HG02884 (cell line): ENCODE results near the gene SYT9.

Experiments used
- ATAC-seq: cut with Tn5 transposase; IDR thresholded peaks from one replicate; pipeline ENCODE4 v1.9.1; 2021; ENCODE audit warnings: mild to moderate bottlenecking, moderate library complexity; ENCODE audit not compliant: unreplicated experiment

Gene SYT9

GRCh38 chr11:7272373-7272772 is 20.7 kb downstream of the SYT9 start:
- ATAC-seq: no peak

DNA sequence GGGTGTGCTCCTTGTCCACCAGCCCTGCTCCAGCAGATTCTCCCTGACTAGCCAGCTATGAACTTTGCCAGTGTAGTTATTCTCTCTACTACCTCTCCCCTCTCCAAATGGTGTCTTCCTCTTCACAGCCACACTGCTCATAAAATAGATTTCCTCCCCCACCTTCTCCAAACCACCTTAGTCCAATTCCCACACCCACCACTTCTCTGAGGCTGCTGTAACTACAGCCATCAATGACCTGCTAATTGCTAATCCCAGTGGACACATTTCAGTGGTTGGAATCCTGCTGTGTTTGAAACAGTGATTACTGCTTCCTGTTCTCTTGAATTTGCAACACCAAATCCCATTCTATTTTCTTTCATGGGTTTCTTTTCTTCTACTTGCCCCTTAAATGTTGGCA is 23.4 kb downstream of the SYT9 start:
- ATAC-seq: no peak

GRCh38 chr11:7278314-7278917 is 26.7 kb downstream of the SYT9 start:
- ATAC-seq: no peak

- ATAC-seq: no peak
Measured at GRCh38 chr11:7279676-7280075, 28.0 kb downstream of the SYT9 start.

- ATAC-seq: no peak
Measured at GRCh38 chr11:7281079-7281478, 29.4 kb downstream of the SYT9 start.

GRCh38 chr11:7281809-7282208 is 30.1 kb downstream of the SYT9 start:
- no peak for ATAC-seq

DNA sequence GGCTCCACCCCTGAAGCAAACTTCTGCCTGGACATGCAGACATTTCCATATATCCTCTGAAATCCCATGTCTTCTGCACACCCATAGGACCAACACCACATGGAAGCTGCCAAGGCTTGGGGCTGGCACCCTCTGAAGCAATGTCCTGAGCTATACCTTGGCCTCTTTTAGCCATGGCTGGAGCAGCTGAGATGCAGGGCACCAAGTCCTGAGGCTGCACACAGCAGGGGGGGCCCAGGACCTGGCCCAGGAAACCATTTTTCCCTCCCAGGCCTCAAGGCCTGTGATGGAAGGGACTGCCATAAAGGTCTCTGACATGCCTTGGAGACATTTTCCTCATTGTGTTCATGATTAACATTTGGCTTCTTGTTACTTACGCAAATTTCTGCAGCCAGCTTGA is 34.5 kb downstream of the SYT9 start:
- no peak for ATAC-seq

GRCh38 chr11:7291100-7291829 is 39.6 kb downstream of the SYT9 start:
- ATAC-seq: no peak

DNA sequence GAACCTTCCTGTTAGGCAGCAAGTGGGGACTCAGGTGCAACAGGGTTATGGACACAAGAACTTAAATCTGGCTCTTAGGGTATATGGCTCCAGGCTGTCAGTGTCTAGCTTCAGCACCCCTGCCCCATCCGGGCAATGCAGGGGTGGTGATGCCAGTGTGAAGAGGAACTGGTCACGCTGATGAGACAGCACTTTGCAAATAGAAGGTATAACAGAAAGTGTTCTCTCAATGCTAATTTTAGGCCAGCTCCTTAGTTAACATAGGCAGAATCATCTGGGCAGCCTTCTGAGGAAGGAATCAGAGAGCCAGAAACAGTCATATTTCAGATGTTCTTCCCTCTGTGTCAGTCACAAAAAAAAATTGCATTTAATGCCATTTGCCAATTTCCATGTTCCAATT is 41.2 kb downstream of the SYT9 start:
- no peak for ATAC-seq

DNA sequence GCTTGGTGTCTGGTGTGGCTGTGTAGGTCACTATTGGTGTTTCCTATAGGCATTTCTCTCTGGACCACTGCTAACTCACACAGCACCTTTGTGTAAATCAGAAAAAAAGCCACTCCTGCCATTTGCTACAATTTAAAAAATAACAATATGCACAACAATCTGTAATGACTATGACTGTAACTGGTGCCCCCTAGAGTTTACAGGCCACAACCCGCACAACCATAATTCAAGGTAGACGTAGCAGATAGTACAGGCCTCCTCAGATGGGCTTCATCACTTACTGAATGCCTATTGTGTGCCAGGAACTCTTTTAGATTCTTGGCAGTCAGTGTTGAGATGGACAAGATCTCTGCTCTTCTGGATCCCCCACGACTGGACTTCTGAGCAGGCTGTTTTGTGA is 47.7 kb downstream of the SYT9 start:
- ATAC-seq: no peak

DNA sequence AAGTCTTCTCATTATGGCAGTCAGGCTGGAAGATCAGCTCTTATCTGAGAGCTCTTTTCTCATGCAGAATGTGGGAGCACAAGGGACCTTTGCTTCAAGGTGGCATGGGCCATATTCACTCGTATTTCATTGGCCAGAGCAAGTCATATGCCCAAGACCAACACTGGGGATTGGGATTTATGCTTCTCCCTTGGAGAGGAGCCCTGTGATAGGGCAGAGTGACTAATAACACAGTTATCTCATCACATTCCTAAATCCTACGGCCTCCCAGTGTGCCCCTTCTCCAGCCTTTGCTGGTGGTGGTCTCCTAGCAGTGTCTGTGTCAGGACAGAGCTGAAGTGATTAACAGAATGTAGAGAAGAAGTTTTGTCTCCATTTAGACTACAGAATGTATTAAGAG is 48.6 kb downstream of the SYT9 start:
- ATAC-seq: no peak

DNA sequence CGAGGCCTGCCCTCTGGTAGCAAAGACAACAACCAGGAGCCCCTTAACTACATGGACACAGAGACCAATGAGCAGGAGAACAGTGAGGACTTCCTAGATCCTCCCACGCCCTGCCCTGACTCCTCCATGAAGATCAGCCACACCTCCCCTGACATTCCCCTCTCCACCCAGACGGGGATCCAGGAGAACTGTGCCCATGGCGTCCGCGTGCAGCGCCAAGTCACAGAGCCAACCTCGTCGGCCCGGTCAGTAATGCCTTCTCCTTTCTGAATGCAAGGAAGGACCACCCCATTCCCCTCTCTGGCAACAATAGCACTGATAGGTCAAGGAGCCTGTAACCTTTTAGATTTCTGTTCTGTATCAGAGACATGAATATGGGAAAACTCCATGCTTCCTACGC is 51.4 kb downstream of the SYT9 start:
- ATAC-seq: no peak

- ATAC-seq: no peak
Measured at GRCh38 chr11:7306900-7307299, 55.2 kb downstream of the SYT9 start.

DNA sequence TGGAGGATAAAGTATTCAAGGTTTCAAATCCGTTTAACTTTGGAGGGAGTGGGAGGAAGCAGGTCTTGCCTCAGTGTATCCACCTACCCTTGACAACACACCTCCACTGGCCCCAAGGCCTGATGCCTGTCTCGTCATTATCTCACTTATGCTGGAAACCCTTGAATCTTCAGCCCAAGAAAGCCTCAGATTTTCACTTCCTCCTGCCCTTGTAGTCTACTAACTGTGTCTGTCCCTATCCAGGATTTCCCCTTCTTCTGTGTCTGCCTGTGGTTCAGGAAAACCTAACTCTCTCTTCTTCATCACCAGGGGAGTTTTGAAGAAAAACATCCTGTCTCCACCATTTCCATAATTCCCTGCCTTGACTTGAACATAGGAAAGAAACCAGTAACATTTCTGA is 56.1 kb downstream of the SYT9 start:
- ATAC-seq: peak; percentile 73

DNA sequence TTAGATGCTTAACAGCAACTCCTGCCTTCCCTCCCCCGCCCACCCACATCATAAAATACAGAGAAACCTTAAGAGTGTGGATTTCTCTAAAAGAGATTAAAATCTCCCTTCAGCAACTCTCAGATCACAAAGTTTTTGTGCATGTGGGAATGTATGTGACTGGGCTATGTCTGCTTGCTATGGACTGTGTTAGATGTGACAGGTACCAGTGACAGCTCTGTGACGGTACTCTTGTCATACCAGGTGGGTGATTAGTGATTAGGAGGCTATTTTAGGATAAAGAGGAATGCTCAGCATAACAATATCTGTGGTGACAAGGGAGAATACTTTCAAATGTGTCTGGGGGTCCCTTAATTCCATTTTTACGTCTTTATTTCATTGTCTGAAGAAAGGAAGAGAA is 60.2 kb downstream of the SYT9 start:
- ATAC-seq: no peak

DNA sequence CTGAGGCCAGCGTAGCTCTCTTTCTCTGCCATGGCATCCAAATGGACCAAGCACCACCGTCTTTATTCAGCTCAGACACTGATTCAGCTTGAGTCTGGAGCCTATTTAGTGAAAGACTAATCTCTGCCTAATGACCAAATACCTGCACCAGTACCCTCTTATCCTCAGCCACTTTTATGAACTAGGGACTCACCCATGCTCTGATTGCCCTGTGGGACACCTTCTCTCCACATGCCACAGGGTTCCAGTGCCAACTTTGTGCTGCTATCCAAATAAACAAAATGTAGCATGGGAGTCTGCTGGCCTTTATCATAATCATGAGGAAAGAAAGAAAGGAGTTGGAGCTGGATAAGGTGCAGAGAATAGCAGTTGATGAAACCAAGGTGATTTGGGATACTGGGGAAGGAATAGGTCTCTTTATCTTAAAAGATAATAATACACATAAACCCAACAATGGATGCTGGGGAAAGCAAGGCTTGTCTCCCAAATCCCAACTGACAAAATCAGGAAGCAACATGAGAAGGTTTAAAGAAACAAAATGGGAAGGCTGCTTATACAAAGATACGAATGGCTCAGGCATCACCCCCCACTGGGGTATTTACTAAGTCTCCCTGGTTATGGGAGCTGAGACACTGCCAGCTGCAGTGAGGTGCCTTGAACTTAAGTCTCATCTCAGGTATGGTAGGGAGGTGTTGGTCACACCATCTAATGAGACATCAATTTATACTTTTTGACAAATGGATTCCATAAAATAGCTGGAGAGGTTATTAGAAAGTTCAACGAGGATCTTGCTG is 63.3 kb downstream of the SYT9 start:
- ATAC-seq: no peak

DNA sequence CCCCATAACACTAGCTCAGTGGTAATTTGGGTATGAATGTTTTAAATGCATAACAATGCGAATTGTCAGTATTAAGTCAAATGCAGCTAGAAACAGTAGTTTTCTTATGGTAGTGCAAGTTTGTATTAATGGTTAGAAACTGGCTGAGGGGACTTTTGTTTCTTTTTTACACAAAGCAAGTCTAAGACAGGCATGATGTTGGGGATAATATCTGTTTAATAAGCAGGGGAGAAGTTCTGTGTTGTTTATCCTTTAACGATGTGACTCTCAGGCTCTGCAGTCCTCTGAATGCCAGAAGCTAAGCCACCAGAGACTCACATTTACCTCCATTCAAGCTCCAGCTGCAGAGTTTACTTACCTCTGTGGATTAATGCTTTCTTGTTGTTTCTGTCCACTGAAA is 67.8 kb downstream of the SYT9 start:
- ATAC-seq: no peak

GRCh38 chr11:7320306-7320705 is 68.6 kb downstream of the SYT9 start:
- ATAC-seq: no peak

GRCh38 chr11:7321473-7322450 is 70.1 kb downstream of the SYT9 start:
- no peak for ATAC-seq

GRCh38 chr11:7332451-7332850 is 80.7 kb downstream of the SYT9 start:
- no peak for ATAC-seq

DNA sequence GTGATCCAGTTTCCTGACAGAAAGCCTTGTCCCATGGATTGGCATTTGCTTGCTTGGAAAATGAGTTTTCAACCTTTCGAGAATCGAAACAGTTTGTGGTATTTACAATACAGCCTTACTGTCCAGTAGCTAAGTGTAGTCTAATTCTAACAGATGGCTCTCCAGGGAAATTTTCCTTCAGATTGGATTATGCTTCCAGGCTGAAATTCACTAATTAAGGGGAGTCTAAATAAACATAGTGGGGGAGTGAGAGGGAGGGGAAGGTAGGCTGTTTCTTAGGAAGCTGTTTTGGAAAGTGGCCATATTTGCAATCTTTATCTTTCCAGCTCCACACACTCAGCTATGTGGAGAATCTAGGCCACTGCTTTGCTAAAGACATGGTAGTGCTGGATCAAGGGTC is 81.3 kb downstream of the SYT9 start:
- ATAC-seq: no peak
